ENCODE measurements around the gene SYT8. TPM values are rescaled to one million over a fixed set of nuclear protein-coding genes. Genes with fewer than 3 reads are reported as not detected.

Gene SYT8
- total RNA-seq, 3 donors from 2014 or later: 10.7 to 12.1 TPM; not detected in 1

DNA sequence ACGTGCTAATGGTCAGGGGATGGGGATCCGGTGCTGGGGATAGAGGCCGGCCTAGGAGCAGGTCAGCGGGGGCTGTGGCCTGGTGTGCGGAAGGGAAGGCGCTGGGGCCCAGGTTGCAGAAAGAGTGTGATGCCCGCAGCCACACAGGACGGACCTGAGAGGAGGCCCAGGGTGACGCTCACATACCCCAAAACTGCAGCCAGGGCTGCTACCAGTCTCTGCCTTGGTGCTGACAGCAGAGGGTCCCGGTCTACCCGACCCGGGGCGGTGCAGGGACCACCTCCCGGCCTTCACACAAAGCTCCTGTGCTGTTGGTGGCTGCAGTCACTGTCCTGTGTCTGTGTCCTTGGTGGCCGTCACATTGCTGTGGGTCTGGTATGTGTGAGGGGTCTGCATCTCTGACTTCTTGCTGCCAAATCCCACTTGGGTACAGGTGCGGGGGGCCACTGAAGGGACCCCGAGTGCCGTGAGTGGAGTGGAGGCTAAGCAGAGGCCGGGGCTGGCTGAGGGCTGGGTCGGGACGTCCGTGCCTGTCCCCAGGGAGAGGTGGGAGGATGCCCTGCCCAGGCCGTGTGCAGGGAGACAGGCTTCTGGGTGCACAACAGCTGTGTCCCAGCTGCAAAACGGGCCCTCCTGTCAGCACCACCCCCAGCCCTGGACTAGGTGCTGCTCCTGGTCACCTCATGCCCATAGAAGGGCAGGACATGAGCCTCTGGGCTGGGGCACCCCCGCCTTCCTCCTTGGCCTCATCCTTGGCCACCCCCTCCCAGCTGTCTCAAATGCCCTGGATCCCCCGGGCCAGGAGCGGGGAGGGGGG, 19.6 kb downstream of the SYT8 start:
- Histone ChIP-seq H3K27me3 (no peaks in the 10 kb centered on the region), H3K4me3 (peak overlapping the region; percentile 2 to 41 (median 34)), H3K36me3 (no peaks in the 10 kb centered on the region), H3K9me3 (no peaks in the 10 kb centered on the region), H3K27ac (no peak overlapping the region), H3K4me1 (no peaks in the 10 kb centered on the region)
- DNase-seq (ENCODE audit: low spot score in 2 of 2): no peak
- TF ChIP-seq POLR2A (IDR thresholded peaks at IDR 0.05) (no peak), POLR2AphosphoS5 (IDR thresholded peaks at IDR 0.05) (no peak)
- TF ChIP-seq, protein P1, sequence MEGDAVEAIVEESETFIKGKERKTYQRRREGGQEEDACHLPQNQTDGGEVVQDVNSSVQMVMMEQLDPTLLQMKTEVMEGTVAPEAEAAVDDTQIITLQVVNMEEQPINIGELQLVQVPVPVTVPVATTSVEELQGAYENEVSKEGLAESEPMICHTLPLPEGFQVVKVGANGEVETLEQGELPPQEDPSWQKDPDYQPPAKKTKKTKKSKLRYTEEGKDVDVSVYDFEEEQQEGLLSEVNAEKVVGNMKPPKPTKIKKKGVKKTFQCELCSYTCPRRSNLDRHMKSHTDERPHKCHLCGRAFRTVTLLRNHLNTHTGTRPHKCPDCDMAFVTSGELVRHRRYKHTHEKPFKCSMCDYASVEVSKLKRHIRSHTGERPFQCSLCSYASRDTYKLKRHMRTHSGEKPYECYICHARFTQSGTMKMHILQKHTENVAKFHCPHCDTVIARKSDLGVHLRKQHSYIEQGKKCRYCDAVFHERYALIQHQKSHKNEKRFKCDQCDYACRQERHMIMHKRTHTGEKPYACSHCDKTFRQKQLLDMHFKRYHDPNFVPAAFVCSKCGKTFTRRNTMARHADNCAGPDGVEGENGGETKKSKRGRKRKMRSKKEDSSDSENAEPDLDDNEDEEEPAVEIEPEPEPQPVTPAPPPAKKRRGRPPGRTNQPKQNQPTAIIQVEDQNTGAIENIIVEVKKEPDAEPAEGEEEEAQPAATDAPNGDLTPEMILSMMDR (IDR thresholded peaks at IDR 0.05): no peak
- intact Hi-C loops (cut with DNase I; ENCODE audit: low total_unique reads): no loop called here

DNA sequence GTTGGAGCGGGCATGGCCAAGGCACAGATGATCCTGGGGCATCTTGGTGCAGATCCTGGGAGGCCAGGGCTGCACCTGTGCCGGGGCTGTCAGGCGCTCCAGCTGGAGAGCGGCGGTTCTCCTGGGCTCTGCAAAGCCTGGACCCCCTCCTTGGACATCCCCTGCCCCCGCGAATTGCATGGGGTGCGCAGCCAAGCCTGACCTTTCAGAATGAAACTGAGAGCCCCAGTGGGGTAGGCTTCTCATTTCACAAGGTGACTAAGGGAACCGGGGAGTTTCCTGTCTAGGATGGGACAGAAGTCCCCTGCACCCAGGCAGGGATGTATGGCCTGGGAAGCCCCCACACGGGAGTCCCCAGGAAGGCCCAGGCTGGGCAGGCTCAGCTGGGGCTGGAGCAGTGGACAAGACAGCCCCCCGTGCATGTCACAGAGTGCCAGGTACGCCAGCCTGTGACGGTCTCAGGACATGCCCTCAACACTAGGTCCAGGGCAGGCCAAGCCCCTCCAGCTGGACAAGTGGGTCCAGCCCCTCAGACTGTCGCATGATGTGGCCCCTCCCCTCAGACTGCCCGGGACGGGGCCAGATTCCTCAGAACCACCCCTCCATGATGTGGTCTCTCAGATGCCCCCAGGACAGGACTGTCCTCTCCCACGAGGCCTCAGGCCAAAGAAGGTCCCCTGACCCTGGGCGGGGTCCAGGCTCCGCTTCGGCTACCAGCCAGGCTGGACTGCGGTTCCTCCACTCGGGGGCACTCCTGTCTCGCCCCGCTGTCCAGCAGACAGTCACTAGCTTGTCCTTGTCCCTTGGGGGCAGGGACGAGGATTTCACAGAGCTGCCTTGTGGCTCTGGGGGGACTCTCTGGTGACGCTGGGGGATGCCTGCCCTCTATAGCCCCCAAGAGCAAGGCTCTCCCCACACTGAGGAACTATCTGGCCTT, 20.4 kb downstream of the SYT8 start:
- TF ChIP-seq POLR2A (IDR thresholded peaks at IDR 0.05): no peak
- TF ChIP-seq, protein P1 (IDR thresholded peaks at IDR 0.05): no peak
- TF ChIP-seq POLR2AphosphoS5 (IDR thresholded peaks at IDR 0.05): no peak
- no peak overlapping the region for H3K27ac ChIP-seq
- H3K4me1 ChIP-seq: no peaks in the 10 kb centered on the region
- intact Hi-C loops (cut with DNase I; ENCODE audit: low total_unique reads): no loop called here
- H3K4me3 ChIP-seq: no peak overlapping the region
- H3K36me3 ChIP-seq: no peaks in the 10 kb centered on the region
- no peaks in the 10 kb centered on the region for H3K27me3 ChIP-seq
- H3K9me3 ChIP-seq: no peaks in the 10 kb centered on the region
- no peak for DNase-seq (ENCODE audit: low spot score in 2 of 2)

DNA sequence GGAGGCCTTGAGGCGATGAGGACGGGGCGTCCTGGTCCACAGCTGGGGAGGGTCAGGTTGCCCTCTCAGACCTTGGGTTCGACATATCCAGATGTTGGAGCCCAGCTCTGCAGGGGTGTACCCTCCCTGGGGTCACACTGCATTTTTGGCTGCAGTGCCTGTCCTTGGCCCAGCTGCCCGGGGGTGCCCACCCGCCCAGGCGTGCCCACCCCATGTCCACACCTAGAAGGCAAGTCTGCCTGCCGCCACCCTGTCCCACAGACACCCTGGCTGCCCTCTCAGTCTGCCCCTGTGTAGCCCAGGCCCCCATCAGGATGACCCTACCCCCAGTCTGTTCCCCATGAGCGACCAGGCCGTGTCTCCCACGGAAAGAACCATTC, 21.1 kb downstream of the SYT8 start:
- Histone ChIP-seq H3K4me1 (no peaks in the 10 kb centered on the region), H3K4me3 (no peak overlapping the region), H3K27ac (no peak overlapping the region), H3K27me3 (no peaks in the 10 kb centered on the region), H3K36me3 (no peaks in the 10 kb centered on the region), H3K9me3 (no peaks in the 10 kb centered on the region)
- DNase-seq (ENCODE audit: low spot score in 2 of 2): no peak
- TF ChIP-seq POLR2AphosphoS5 (IDR thresholded peaks at IDR 0.05) (no peak), POLR2A (IDR thresholded peaks at IDR 0.05) (no peak)
- TF ChIP-seq, protein P1 (IDR thresholded peaks at IDR 0.05): no peak
- intact Hi-C loops (cut with DNase I; ENCODE audit: low total_unique reads): no loop called here

DNA sequence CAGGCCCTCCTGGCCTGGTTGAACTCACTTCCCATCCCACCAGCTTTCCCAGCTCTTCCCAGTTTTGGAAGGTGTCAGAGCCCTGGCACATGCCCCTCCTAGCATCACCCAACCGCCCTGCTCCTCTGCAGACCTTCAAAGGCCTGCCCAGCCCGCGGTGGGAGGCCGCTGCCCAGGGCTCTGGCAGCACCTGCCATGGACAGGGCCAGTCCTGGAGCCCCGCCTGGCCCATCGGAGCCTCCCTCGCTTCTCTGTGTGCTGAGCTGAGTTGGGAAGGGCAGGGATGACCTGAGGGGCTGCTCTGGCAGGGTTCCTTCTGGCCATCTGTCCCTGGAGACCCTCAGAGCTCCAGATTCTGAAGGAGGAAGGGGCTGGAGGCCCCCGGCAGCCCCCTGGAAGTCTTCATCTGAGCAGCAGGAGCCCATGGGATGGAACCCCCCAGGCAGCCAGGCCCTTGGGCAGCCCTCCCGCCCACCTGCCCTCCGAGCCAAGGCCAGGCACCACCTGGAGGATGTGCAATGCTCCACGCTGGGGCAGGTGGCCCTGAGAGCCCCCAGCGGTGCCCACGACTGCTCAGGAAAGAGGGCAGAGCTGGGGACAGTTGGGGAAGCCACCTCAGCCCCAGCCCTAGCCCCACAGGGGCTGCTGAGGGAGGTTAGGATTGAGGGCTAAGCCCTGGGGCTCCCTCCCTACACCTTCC, 21.7 kb downstream of the SYT8 start:
- H3K4me1 ChIP-seq: no peaks in the 10 kb centered on the region
- TF ChIP-seq POLR2A (IDR thresholded peaks at IDR 0.05): no peak
- TF ChIP-seq, protein P1 (IDR thresholded peaks at IDR 0.05): no peak
- TF ChIP-seq POLR2AphosphoS5 (IDR thresholded peaks at IDR 0.05): no peak
- H3K9me3 ChIP-seq: no peaks in the 10 kb centered on the region
- no peaks in the 10 kb centered on the region for H3K27me3 ChIP-seq
- intact Hi-C loops (cut with DNase I; ENCODE audit: low total_unique reads): no loop called here
- no peak overlapping the region for H3K4me3 ChIP-seq
- H3K36me3 ChIP-seq: no peaks in the 10 kb centered on the region
- DNase-seq (ENCODE audit: low spot score in 2 of 2): no peak
- no peak overlapping the region for H3K27ac ChIP-seq

All from breast epithelium (tissue), 4 donors.